A673 (cell line): ENCODE measurements around the gene STIM1. TPM values are rescaled to one million over a fixed set of nuclear protein-coding genes. Genes with fewer than 3 reads are reported as not detected.
"Not testable (repeated sequence)": the region's sequence is repeated elsewhere in the genome, so short reads cannot be mapped to it uniquely, and the experiment has no call there.

Experiments used
- BruUV-seq: library from RNA; stranded (reverse); fragments of 400-500 nt; replicated peaks from 2 replicates; lab custom pipeline; 2021; lab: Mats Ljungman, UMichigan
- CTCF ChIA-PET: fragments of 300-600 bp; sonication (Branson Sonifier 250); formaldehyde crosslinking; loops from one replicate; lab custom pipeline; 2022; ENCODE audit warnings: antibody characterized with exemption; lab: Charles Lee
- POLR2A ChIA-PET: fragments of 300-600 bp; sonication (Branson Sonifier 250); formaldehyde crosslinking; loops from one replicate; lab custom pipeline; 2022; ENCODE audit warnings: antibody characterized with exemption; ENCODE audit not compliant: low non-redundant PET; lab: Charles Lee
- DNase-seq: peaks from one replicate; pipeline ENCODE4 v3.0.0-alpha.2; 2015; ENCODE audit warnings: low spot score
- H3K27ac ChIP-seq: fragments of 200-600 bp; sonication (generic); 2 replicates; pipeline ENCODE4 v1.5.1; 2016; ENCODE audit warnings: mixed run types, low read depth, mild to moderate bottlenecking, mixed read lengths, antibody characterized with exemption, low read length; ENCODE audit not compliant: poor library complexity, severe bottlenecking
- H3K27me3 ChIP-seq: fragments of 200-600 bp; sonication (generic); replicated peaks from 2 replicates; pipeline ENCODE4 v1.6.1; 2017; ENCODE audit warnings: mixed run types, low read depth, mild to moderate bottlenecking, mixed read lengths, antibody characterized with exemption, low read length; ENCODE audit not compliant: insufficient read depth, poor library complexity
- H3K36me3 ChIP-seq: fragments of 200-600 bp; sonication (generic); 2 replicates; pipeline ENCODE4 v1.6.1; 2016; ENCODE audit warnings: mixed run types, mild to moderate bottlenecking, mixed read lengths, antibody characterized with exemption, low read length; ENCODE audit not compliant: insufficient read depth, poor library complexity, severe bottlenecking
- H3K4me1 ChIP-seq: fragments of 200-600 bp; sonication (generic); 2 replicates; pipeline ENCODE4 v1.6.1; 2017; ENCODE audit warnings: mixed run types, mild to moderate bottlenecking, mixed read lengths, antibody characterized with exemption, low read length; ENCODE audit not compliant: insufficient read depth, poor library complexity, severe bottlenecking
- H3K4me3 ChIP-seq: fragments of 200-600 bp; sonication (generic); 2 replicates; pipeline ENCODE4 v1.5.1; 2016; ENCODE audit warnings: low read depth, mixed run types, mild to moderate bottlenecking, mixed read lengths, low read length; ENCODE audit not compliant: poor library complexity, severe bottlenecking
- H3K9me3 ChIP-seq: fragments of 200-600 bp; sonication (generic); 2 replicates; pipeline ENCODE4 v1.6.1; 2016; ENCODE audit warnings: mixed run types, low read depth, mild to moderate bottlenecking, mixed read lengths, antibody characterized with exemption, low read length; ENCODE audit not compliant: poor library complexity, severe bottlenecking
- EZH2 ChIP-seq: fragments of 200-600 bp; sonication (generic); IDR thresholded peaks from 2 replicates; pipeline ENCODE4 v1.6.1; 2017; ENCODE audit warnings: borderline replicate concordance, low read depth, mild to moderate bottlenecking, mixed read lengths, antibody characterized with exemption, low read length; ENCODE audit not compliant: poor library complexity, severe bottlenecking
- intact Hi-C: fragments of 100-400 bp; cut with micrococcal nuclease; formaldehyde crosslinking; loops from one replicate; pipeline ENCODE4 v1.10.0; 2022; ENCODE audit not compliant: unreplicated experiment
- total RNA-seq: library from RNA; stranded (reverse); gene quantifications from 2 replicates; pipeline ENCODE4 v1.2.3, GENCODE V29; 2021
- TF ChIP-seq, protein P1 (sequence below): fragments of 300-800, 200-600 bp; sonication (generic); conservative IDR thresholded peaks from 2 replicates; pipeline ENCODE4 v1.5.1; 2017; ENCODE audit warnings: low read depth, mild to moderate bottlenecking, antibody characterized with exemption, low read length, moderate library complexity, mixed read lengths

STIM1 gene
- total RNA-seq, 1 experiment from 2014 or later: 14.2 TPM

DNA sequence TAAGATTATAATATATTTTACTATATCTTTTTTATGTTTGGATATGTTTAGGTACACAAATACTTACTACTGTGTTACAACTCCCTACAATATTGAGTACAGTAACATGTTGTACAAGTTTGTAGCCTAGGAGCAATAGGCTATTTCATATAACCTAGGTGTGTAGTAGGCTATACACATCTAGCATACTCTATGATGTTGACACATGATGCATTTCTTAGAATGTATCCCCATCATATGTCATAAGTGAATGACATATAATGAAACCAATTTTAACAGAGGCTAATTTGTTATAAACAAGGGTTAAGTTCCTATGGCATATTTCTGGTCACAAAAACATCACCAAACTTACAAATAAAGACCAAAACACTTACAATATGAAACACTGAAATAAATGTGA lies 152.7 kb downstream of the STIM1 start:
- H3K4me3 ChIP-seq: no peak overlapping the region
- ChIA-PET POLR2A (no interaction called here), CTCF (no interaction called here)
- no peak for TF ChIP-seq EZH2
- TF ChIP-seq, protein P1, sequence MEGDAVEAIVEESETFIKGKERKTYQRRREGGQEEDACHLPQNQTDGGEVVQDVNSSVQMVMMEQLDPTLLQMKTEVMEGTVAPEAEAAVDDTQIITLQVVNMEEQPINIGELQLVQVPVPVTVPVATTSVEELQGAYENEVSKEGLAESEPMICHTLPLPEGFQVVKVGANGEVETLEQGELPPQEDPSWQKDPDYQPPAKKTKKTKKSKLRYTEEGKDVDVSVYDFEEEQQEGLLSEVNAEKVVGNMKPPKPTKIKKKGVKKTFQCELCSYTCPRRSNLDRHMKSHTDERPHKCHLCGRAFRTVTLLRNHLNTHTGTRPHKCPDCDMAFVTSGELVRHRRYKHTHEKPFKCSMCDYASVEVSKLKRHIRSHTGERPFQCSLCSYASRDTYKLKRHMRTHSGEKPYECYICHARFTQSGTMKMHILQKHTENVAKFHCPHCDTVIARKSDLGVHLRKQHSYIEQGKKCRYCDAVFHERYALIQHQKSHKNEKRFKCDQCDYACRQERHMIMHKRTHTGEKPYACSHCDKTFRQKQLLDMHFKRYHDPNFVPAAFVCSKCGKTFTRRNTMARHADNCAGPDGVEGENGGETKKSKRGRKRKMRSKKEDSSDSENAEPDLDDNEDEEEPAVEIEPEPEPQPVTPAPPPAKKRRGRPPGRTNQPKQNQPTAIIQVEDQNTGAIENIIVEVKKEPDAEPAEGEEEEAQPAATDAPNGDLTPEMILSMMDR: no peak
- H3K36me3 ChIP-seq: no peaks in the 10 kb centered on the region
- no peak overlapping the region for H3K27ac ChIP-seq
- intact Hi-C loops: no loop called here
- no peaks in the 10 kb centered on the region for H3K4me1 ChIP-seq
- no peak for DNase-seq
- BruUV-seq: no TSS peak
- H3K9me3 ChIP-seq: no peaks in the 10 kb centered on the region
- H3K27me3 ChIP-seq: no peaks in the 10 kb centered on the region

DNA sequence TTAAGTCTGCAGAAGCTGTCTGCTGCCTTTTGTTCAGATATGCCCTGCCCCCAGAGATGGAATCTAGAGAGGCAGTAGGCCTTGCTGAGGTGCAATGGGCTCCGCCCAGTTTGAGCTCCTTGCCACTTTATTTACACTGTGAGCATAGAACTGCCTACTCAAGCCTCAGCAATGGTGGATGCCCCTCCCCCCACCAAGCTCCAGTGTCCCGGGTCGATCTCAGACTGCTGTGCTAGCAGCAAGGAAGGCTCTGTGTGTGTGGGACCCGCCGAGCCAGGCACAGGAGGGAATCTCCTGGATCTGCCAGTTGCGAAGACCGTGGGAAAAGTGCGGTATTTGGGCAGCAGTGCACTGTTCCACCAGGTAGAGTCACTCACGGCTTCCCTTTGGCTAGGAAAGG lies 161.1 kb downstream of the STIM1 start:
- intact Hi-C loops, POLR2A ChIA-PET, H3K4me1 ChIP-seq, H3K4me3 ChIP-seq, DNase-seq, H3K9me3 ChIP-seq, CTCF ChIA-PET, H3K36me3 ChIP-seq, BruUV-seq, H3K27me3 ChIP-seq, H3K27ac ChIP-seq: not testable (repeated sequence)

DNA sequence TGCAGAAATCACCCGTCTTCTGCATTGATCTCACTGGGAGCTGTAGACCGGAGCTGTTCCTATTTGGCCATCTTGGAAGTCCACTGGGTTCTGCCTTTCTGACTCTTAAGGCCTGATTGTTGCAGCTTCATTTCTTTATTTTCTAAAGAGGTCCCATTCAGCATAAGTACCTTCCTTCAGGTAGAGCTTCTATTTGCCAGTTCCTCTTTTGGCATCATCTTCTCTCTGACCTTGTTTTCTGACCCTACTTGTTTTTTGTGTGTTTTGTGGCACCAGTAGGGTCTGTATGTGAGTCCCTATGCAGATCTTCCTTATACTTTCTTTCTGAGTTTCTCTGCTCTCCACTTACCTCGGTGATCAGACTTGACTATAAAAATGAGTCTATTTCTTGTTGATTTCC lies 161.7 kb downstream of the STIM1 start:
- intact Hi-C loops: no loop called here

DNA sequence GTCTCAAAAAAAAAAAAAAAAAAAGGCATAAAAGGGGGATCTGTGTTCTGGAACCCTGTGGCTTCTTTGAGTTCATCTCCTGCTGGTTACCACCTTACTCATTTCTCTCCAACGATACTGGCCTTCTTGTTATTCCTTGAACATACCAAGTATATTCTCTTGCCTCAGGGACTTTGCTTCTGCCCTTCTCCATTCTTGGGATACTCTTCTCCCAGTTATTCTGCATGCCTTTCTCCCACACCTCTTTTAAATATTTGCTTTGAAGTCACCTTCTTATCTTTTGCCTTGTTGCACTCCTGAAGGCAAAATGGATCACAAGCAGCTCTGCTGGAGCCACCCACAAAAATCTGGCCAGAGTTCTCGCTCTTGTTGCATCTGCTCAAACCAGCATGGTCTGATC lies 163.2 kb downstream of the STIM1 start:
- no TSS peak for BruUV-seq
- TF ChIP-seq, protein P1: no peak
- no peak for TF ChIP-seq EZH2
- H3K36me3 ChIP-seq: no peaks in the 10 kb centered on the region
- H3K27ac ChIP-seq: no peak overlapping the region
- POLR2A ChIA-PET: no interaction called here
- no peak overlapping the region for H3K4me3 ChIP-seq
- no peaks in the 10 kb centered on the region for H3K9me3 ChIP-seq
- no peaks in the 10 kb centered on the region for H3K27me3 ChIP-seq
- no peaks in the 10 kb centered on the region for H3K4me1 ChIP-seq
- CTCF ChIA-PET: no interaction called here
- no peak for DNase-seq
- intact Hi-C loops: no loop called here

More for the DNA sequence above, 161.7 kb downstream of the STIM1 start:
- POLR2A ChIA-PET: no interaction called here
- Histone ChIP-seq H3K4me3 (no peak overlapping the region), H3K36me3 (no peaks in the 10 kb centered on the region), H3K27ac (no peak overlapping the region), H3K27me3 (no peaks in the 10 kb centered on the region), H3K9me3 (no peaks in the 10 kb centered on the region), H3K4me1 (no peaks in the 10 kb centered on the region)
- CTCF ChIA-PET: no interaction called here
- no peak for DNase-seq
- TF ChIP-seq, protein P1: no peak
- no peak for TF ChIP-seq EZH2
- BruUV-seq: no TSS peak
